ENCODE results near the gene SPRED3.

DNA sequence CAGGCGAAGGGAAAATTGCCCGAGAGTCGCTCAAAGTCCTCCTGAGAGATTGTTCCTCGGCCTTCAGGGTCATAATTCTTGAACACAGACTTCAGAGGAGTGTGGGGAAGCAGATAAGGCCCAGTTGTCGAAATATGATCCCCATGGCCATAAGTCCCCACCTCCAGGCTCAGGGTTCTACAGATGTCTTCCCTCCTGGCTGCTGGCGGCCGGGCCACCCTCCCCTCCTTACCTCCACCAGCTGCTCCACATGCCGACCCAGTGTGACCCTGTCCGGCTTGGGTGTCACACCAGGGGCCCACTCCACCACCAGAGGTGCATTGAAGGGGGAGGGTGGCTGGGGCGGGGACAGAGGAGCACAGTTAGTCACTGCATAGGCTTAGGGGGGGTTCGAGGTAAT, 24.5 kb downstream of the SPRED3 start:
- no peak for TF ChIP-seq POLR2A (IDR thresholded peaks at IDR 0.05)
- TF ChIP-seq, protein P1, sequence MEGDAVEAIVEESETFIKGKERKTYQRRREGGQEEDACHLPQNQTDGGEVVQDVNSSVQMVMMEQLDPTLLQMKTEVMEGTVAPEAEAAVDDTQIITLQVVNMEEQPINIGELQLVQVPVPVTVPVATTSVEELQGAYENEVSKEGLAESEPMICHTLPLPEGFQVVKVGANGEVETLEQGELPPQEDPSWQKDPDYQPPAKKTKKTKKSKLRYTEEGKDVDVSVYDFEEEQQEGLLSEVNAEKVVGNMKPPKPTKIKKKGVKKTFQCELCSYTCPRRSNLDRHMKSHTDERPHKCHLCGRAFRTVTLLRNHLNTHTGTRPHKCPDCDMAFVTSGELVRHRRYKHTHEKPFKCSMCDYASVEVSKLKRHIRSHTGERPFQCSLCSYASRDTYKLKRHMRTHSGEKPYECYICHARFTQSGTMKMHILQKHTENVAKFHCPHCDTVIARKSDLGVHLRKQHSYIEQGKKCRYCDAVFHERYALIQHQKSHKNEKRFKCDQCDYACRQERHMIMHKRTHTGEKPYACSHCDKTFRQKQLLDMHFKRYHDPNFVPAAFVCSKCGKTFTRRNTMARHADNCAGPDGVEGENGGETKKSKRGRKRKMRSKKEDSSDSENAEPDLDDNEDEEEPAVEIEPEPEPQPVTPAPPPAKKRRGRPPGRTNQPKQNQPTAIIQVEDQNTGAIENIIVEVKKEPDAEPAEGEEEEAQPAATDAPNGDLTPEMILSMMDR (IDR thresholded peaks at IDR 0.05) = no peak

Measured in thyroid gland (tissue), 4 donors.